Activated naive CD4-positive, alpha-beta T cell treated with anti-CD3 and anti-CD28 coated beads for 36 hours (primary cell): ENCODE data around the gene PTPRS. TPM values are rescaled to one million over a fixed set of nuclear protein-coding genes. Genes with fewer than 3 reads are reported as not detected.
"Not testable (repeated sequence)": the region's sequence is repeated elsewhere in the genome, so short reads cannot be mapped to it uniquely, and the experiment has no call there.

Experiments used
- CTCF ChIA-PET: fragments of 350-600 bp; sonication (Branson Sonifier 250); formaldehyde crosslinking; loops from one replicate; lab custom pipeline; 2021; ENCODE audit warnings: antibody characterized with exemption; lab: Charles Lee
- DNase-seq: peaks from one replicate; pipeline ENCODE4 v3.0.0-alpha.2; 2020
- H3K27ac Mint-ChIP-seq: one replicate; pipeline ENCODE4 v1.8.0; 2021; ENCODE audit warnings: mild to moderate bottlenecking, mixed read lengths
- H3K27me3 Mint-ChIP-seq: one replicate; pipeline ENCODE4 v1.8.0; 2021; ENCODE audit warnings: low read depth, mixed read lengths
- H3K36me3 Mint-ChIP-seq: one replicate; pipeline ENCODE4 v1.8.0; 2021; ENCODE audit warnings: low read depth, mixed read lengths
- H3K4me1 Mint-ChIP-seq: one replicate; pipeline ENCODE4 v1.8.0; 2021; ENCODE audit warnings: low read depth, mixed read lengths
- H3K4me3 Mint-ChIP-seq: one replicate; pipeline ENCODE4 v1.8.0; 2021; ENCODE audit warnings: mild to moderate bottlenecking, moderate library complexity, mixed read lengths
- H3K9me3 Mint-ChIP-seq: one replicate; pipeline ENCODE4 v1.8.0; 2021; ENCODE audit warnings: mixed read lengths
- intact Hi-C: fragments of 100-400 bp; cut with micrococcal nuclease; formaldehyde crosslinking; loops from one replicate; pipeline ENCODE4 v1.15.1; 2023
- total RNA-seq, 2 experiments: library from RNA; stranded (reverse); gene quantifications; one replicate each; pipeline ENCODE4 v1.2.3, GENCODE V29; 2021

Gene PTPRS
- total RNA-seq, 2 experiments from 2014 or later: 1.3 to 1.4 TPM

GRCh38 chr19:5337126-5337525 lies 3.5 kb downstream of the PTPRS start:
- no peaks in the 10 kb centered on the region for H3K36me3 Mint-ChIP-seq
- peaks cover 62% of the 10 kb centered on the region for H3K27me3 Mint-ChIP-seq
- peaks cover 21% of the 10 kb centered on the region for H3K4me1 Mint-ChIP-seq
- no peak for DNase-seq
- no peak overlapping the region for H3K4me3 Mint-ChIP-seq
- no peaks in the 10 kb centered on the region for H3K9me3 Mint-ChIP-seq
- intact Hi-C loops: no loop called here
- H3K27ac Mint-ChIP-seq: no peak overlapping the region
- CTCF ChIA-PET: no interaction called here

- no peaks in the 10 kb centered on the region for H3K36me3 Mint-ChIP-seq
- no peaks in the 10 kb centered on the region for H3K9me3 Mint-ChIP-seq
- H3K27ac Mint-ChIP-seq: no peak overlapping the region
- DNase-seq: no peak
- intact Hi-C loops: no loop called here
- peaks cover 55% of the 10 kb centered on the region for H3K27me3 Mint-ChIP-seq
- H3K4me3 Mint-ChIP-seq: no peak overlapping the region
- CTCF ChIA-PET: no interaction called here
- peaks cover 19% of the 10 kb centered on the region for H3K4me1 Mint-ChIP-seq
Measured at GRCh38 chr19:5336195-5336965, 4.2 kb downstream of the PTPRS start.

DNA sequence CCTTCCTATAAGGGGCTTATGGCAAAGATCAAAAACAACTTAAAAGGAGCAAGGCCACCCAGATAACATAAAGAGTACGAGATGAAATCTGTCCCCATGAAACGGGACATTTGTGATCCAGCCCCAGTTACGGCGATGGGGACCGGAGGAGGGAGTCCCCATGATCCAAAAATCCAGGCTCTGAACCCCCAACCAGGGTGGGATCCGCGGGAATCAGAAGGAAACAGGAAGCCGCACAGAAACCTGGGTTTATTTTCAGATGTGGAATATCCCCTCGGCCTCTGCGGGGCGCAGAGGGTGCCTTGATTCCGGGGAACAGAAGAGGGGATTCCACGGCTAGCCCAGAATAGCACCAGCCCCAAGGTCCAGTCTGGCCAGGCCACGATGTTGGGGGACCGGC lies 5.0 kb downstream of the PTPRS start:
- Mint-ChIP-seq H3K27ac (no peak overlapping the region), H3K27me3 (peaks cover 50% of the 10 kb centered on the region), H3K4me1 (peaks cover 17% of the 10 kb centered on the region), H3K36me3 (no peaks in the 10 kb centered on the region), H3K4me3 (no peak overlapping the region), H3K9me3 (no peaks in the 10 kb centered on the region)
- CTCF ChIA-PET: no interaction called here
- DNase-seq: no peak
- intact Hi-C loops: no loop called here

DNA sequence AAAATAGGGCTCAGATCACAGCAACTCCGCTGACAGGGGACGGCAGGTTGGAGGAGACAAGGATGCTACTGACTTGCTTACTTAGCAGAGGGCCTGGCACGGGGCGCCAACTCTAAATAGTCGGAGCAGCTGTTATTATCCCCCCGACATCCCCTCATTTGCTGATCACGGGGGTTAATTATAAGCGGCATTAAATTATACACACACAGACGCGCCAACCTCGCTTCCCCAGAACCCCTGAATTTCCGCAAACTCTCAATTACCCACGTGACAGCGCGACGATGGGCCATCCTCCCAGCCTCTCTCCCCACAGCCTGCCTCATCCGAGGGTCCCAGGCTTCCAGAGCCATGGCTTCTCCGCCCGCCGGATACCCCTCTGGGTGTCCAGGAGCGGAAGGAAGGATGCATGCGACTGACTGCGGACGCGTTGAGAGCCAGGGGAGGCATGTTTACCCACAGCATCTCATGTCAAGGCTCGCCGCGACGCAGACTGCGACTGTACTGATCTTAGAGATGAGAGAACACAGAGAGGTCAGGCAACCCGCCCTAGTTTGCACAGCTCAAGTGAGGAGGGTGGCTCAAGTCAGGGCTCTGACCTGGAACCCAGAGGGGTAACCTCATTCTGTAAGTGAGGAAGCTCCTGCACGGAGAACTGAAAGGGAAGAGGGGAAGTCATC lies 5.7 kb downstream of the PTPRS start:
- H3K9me3 Mint-ChIP-seq: no peaks in the 10 kb centered on the region
- H3K27ac Mint-ChIP-seq: no peak overlapping the region
- H3K4me1 Mint-ChIP-seq: peaks cover 17% of the 10 kb centered on the region
- H3K4me3 Mint-ChIP-seq: no peak overlapping the region
- H3K27me3 Mint-ChIP-seq: peaks cover 50% of the 10 kb centered on the region
- CTCF ChIA-PET: no interaction called here
- no peaks in the 10 kb centered on the region for H3K36me3 Mint-ChIP-seq
- DNase-seq: no peak
- intact Hi-C loops: no loop called here

- CTCF ChIA-PET: no interaction called here
- Mint-ChIP-seq H3K27ac (no peak overlapping the region), H3K27me3 (peaks cover 49% of the 10 kb centered on the region), H3K4me1 (peaks cover 15% of the 10 kb centered on the region), H3K36me3 (no peaks in the 10 kb centered on the region), H3K4me3 (no peak overlapping the region), H3K9me3 (no peaks in the 10 kb centered on the region)
- intact Hi-C loops: no loop called here
- no peak for DNase-seq
Measured at GRCh38 chr19:5334366-5334739, 6.3 kb downstream of the PTPRS start.

GRCh38 chr19:5333581-5334365 lies 6.8 kb downstream of the PTPRS start:
- intact Hi-C loops: no loop called here
- H3K27me3 Mint-ChIP-seq: peaks cover 43% of the 10 kb centered on the region
- H3K4me1 Mint-ChIP-seq: peaks cover 10% of the 10 kb centered on the region
- no peaks in the 10 kb centered on the region for H3K9me3 Mint-ChIP-seq
- no peaks in the 10 kb centered on the region for H3K36me3 Mint-ChIP-seq
- no peak overlapping the region for H3K27ac Mint-ChIP-seq
- DNase-seq: no peak
- CTCF ChIA-PET: no interaction called here
- H3K4me3 Mint-ChIP-seq: no peak overlapping the region

GRCh38 chr19:5332501-5332900 lies 8.1 kb downstream of the PTPRS start:
- CTCF ChIA-PET: no interaction called here
- DNase-seq: no peak
- intact Hi-C loops: no loop called here
- H3K27ac Mint-ChIP-seq: no peak overlapping the region
- H3K27me3 Mint-ChIP-seq: peaks cover 34% of the 10 kb centered on the region
- H3K9me3 Mint-ChIP-seq: no peaks in the 10 kb centered on the region
- H3K36me3 Mint-ChIP-seq: no peaks in the 10 kb centered on the region
- H3K4me1 Mint-ChIP-seq: peaks cover 10% of the 10 kb centered on the region
- no peak overlapping the region for H3K4me3 Mint-ChIP-seq

- CTCF ChIA-PET: no interaction called here
- Mint-ChIP-seq H3K27ac (no peak overlapping the region), H3K36me3 (no peaks in the 10 kb centered on the region), H3K27me3 (peaks cover 33% of the 10 kb centered on the region), H3K4me1 (peaks cover 10% of the 10 kb centered on the region), H3K4me3 (no peak overlapping the region), H3K9me3 (no peaks in the 10 kb centered on the region)
- DNase-seq: no peak
- intact Hi-C loops: no loop called here
Measured at GRCh38 chr19:5331790-5332189, 8.8 kb downstream of the PTPRS start.

DNA sequence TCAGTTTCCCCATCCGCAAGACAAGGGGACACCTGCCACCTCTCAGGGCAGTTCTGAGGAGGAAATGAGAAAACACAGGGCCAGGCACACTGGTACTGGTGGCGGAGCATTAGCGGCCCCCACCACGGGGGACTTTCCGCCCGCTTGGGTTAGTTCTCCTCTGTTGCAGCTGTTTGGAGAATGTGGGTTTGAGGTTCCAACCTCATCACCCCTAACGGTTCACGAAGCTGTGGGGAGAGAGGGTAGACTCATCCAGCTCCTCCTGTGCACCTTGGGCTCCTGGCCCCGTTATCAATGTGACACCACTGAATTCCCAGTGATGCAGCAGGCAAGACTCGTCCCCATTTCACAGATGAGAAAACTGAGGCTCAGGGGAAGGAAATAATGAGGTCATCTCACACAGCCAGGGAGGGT lies 10.3 kb downstream of the PTPRS start:
- H3K4me3 Mint-ChIP-seq: no peak overlapping the region
- no peak for DNase-seq
- no peak overlapping the region for H3K27ac Mint-ChIP-seq
- H3K9me3 Mint-ChIP-seq: no peaks in the 10 kb centered on the region
- peaks cover 2% of the 10 kb centered on the region for H3K4me1 Mint-ChIP-seq
- intact Hi-C loops: no loop called here
- peaks cover 28% of the 10 kb centered on the region for H3K27me3 Mint-ChIP-seq
- CTCF ChIA-PET: no interaction called here
- no peaks in the 10 kb centered on the region for H3K36me3 Mint-ChIP-seq

- H3K27me3 Mint-ChIP-seq: peaks cover 17% of the 10 kb centered on the region
- H3K36me3 Mint-ChIP-seq: no peaks in the 10 kb centered on the region
- peaks cover 2% of the 10 kb centered on the region for H3K9me3 Mint-ChIP-seq
- DNase-seq: no peak
- H3K4me3 Mint-ChIP-seq: no peak overlapping the region
- CTCF ChIA-PET: no interaction called here
- intact Hi-C loops: no loop called here
- H3K4me1 Mint-ChIP-seq: no peaks in the 10 kb centered on the region
- no peak overlapping the region for H3K27ac Mint-ChIP-seq
Measured at GRCh38 chr19:5329141-5329540, 11.5 kb downstream of the PTPRS start.

GRCh38 chr19:5328407-5328806 lies 12.2 kb downstream of the PTPRS start:
- intact Hi-C loops, DNase-seq, H3K9me3 Mint-ChIP-seq, CTCF ChIA-PET, H3K36me3 Mint-ChIP-seq, H3K4me3 Mint-ChIP-seq, H3K27ac Mint-ChIP-seq, H3K4me1 Mint-ChIP-seq: not testable (repeated sequence)
- peaks cover 15% of the 10 kb centered on the region for H3K27me3 Mint-ChIP-seq

- Mint-ChIP-seq H3K27ac (no peak overlapping the region), H3K27me3 (peaks cover 20% of the 10 kb centered on the region), H3K9me3 (peaks cover 4% of the 10 kb centered on the region), H3K4me3 (no peak overlapping the region), H3K4me1 (no peaks in the 10 kb centered on the region), H3K36me3 (no peaks in the 10 kb centered on the region)
- intact Hi-C loops: no loop called here
- no peak for DNase-seq
- CTCF ChIA-PET: no interaction called here
Measured at GRCh38 chr19:5326986-5327623, 13.5 kb downstream of the PTPRS start.
